ENCODE data around the gene GPR161. TPM values are rescaled to one million over a fixed set of nuclear protein-coding genes. Genes with fewer than 3 reads are reported as not detected.

GPR161 gene
- polyA plus RNA-seq, 1 donor (not counting 4 experiments of a cell fraction or from before 2014, with no cell fraction given) = 7.8 TPM

- Histone ChIP-seq H3K79me2 (ENCODE audit: control insufficient read depth, insufficient read depth, low read length) (no peaks in the 10 kb centered on the region), H3K36me3 (ENCODE audit: control insufficient read depth in 2 of 2, extremely low read depth in 1 of 2, insufficient read depth in 2 of 2, low read length in 2 of 2) (no peaks in the 10 kb centered on the region), H2AFZ (ENCODE audit: control insufficient read depth, low read length) (no peak overlapping the region), H3K27me3 (ENCODE audit: control insufficient read depth, extremely low read depth, insufficient read depth, low read length) (no peaks in the 10 kb centered on the region), H3K9ac (ENCODE audit: control insufficient read depth, extremely low read depth, insufficient read depth, low read length) (no peak overlapping the region), H3K4me2 (ENCODE audit: control insufficient read depth, extremely low read depth, insufficient read depth, low read depth, low read length) (no peak overlapping the region), H3K9me1 (ENCODE audit: control insufficient read depth, extremely low read depth, insufficient read depth, low read length) (no peaks in the 10 kb centered on the region), H4K20me1 (ENCODE audit: control insufficient read depth, extremely low read depth, insufficient read depth, low read length) (no peaks in the 10 kb centered on the region), H3K4me1 (ENCODE audit: control insufficient read depth, extremely low read depth, insufficient read depth, low read length) (no peaks in the 10 kb centered on the region), H3K9me3 (ENCODE audit: control insufficient read depth, low read depth, low read length) (no peaks in the 10 kb centered on the region), H3K4me3 (ENCODE audit: control insufficient read depth in 2 of 3, extremely low read depth in 1 of 3, insufficient read depth in 2 of 3, low read depth in 1 of 3, low read length in 3 of 3) (no peak overlapping the region), H3K27ac (ENCODE audit: control insufficient read depth, insufficient read depth, low read length) (no peak overlapping the region)
- FAIRE-seq = no peak
- dilution Hi-C loops (cut with MboI; ENCODE audit: extremely low pct_ligation_motif_present, low sequenced_read_pairs) = no loop called here
- no peak for DNase-seq (ENCODE audit: low read depth, low spot score)
- TF ChIP-seq EZH2 (IDR thresholded peaks at IDR 0.05; ENCODE audit: low read length) = no peak
- TF ChIP-seq, protein P1, sequence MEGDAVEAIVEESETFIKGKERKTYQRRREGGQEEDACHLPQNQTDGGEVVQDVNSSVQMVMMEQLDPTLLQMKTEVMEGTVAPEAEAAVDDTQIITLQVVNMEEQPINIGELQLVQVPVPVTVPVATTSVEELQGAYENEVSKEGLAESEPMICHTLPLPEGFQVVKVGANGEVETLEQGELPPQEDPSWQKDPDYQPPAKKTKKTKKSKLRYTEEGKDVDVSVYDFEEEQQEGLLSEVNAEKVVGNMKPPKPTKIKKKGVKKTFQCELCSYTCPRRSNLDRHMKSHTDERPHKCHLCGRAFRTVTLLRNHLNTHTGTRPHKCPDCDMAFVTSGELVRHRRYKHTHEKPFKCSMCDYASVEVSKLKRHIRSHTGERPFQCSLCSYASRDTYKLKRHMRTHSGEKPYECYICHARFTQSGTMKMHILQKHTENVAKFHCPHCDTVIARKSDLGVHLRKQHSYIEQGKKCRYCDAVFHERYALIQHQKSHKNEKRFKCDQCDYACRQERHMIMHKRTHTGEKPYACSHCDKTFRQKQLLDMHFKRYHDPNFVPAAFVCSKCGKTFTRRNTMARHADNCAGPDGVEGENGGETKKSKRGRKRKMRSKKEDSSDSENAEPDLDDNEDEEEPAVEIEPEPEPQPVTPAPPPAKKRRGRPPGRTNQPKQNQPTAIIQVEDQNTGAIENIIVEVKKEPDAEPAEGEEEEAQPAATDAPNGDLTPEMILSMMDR (optimal IDR thresholded peaks at IDR 0.05 in 1 of 3, IDR thresholded peaks at IDR 0.05 in 1 of 3, conservative IDR thresholded peaks at IDR 0.05 in 1 of 3; ENCODE audit: extremely low read depth in 1 of 3, insufficient read depth in 2 of 3, low read length in 3 of 3) = no peak
These were observed 12.2 kb upstream of the GPR161 start for GRCh38 chr1:168148916-168149315.

GRCh38 chr1:168146626-168147025 is 9.9 kb upstream of the GPR161 start:
- no peak overlapping the region for H3K9ac ChIP-seq (ENCODE audit: control insufficient read depth, extremely low read depth, insufficient read depth, low read length)
- H3K9me3 ChIP-seq (ENCODE audit: control insufficient read depth, low read depth, low read length) = no peaks in the 10 kb centered on the region
- H3K79me2 ChIP-seq (ENCODE audit: control insufficient read depth, insufficient read depth, low read length) = no peaks in the 10 kb centered on the region
- no peak for TF ChIP-seq EZH2 (IDR thresholded peaks at IDR 0.05; ENCODE audit: low read length)
- TF ChIP-seq, protein P1 (optimal IDR thresholded peaks at IDR 0.05 in 1 of 3, IDR thresholded peaks at IDR 0.05 in 1 of 3, conservative IDR thresholded peaks at IDR 0.05 in 1 of 3; ENCODE audit: extremely low read depth in 1 of 3, insufficient read depth in 2 of 3, low read length in 3 of 3) = no peak
- no peak overlapping the region for H3K4me2 ChIP-seq (ENCODE audit: control insufficient read depth, extremely low read depth, insufficient read depth, low read depth, low read length)
- H3K4me3 ChIP-seq (ENCODE audit: control insufficient read depth in 2 of 3, extremely low read depth in 1 of 3, insufficient read depth in 2 of 3, low read depth in 1 of 3, low read length in 3 of 3) = no peak overlapping the region
- DNase-seq (ENCODE audit: low read depth, low spot score) (no peak), FAIRE-seq (no peak)
- H3K27me3 ChIP-seq (ENCODE audit: control insufficient read depth, extremely low read depth, insufficient read depth, low read length) = no peaks in the 10 kb centered on the region
- no peak overlapping the region for H2AFZ ChIP-seq (ENCODE audit: control insufficient read depth, low read length)
- H3K9me1 ChIP-seq (ENCODE audit: control insufficient read depth, extremely low read depth, insufficient read depth, low read length) = no peaks in the 10 kb centered on the region
- no peaks in the 10 kb centered on the region for H3K36me3 ChIP-seq (ENCODE audit: control insufficient read depth in 2 of 2, extremely low read depth in 1 of 2, insufficient read depth in 2 of 2, low read length in 2 of 2)
- dilution Hi-C loops (cut with MboI; ENCODE audit: extremely low pct_ligation_motif_present, low sequenced_read_pairs) = no loop called here
- H3K4me1 ChIP-seq (ENCODE audit: control insufficient read depth, extremely low read depth, insufficient read depth, low read length) = no peaks in the 10 kb centered on the region
- H4K20me1 ChIP-seq (ENCODE audit: control insufficient read depth, extremely low read depth, insufficient read depth, low read length) = no peaks in the 10 kb centered on the region
- H3K27ac ChIP-seq (ENCODE audit: control insufficient read depth, insufficient read depth, low read length) = no peak overlapping the region
